ENCODE measurements around the gene SERPINF2.
"Not testable (repeated sequence)": the region's sequence is repeated elsewhere in the genome, so short reads cannot be mapped to it uniquely, and the experiment has no call there.

SERPINF2 gene

DNA sequence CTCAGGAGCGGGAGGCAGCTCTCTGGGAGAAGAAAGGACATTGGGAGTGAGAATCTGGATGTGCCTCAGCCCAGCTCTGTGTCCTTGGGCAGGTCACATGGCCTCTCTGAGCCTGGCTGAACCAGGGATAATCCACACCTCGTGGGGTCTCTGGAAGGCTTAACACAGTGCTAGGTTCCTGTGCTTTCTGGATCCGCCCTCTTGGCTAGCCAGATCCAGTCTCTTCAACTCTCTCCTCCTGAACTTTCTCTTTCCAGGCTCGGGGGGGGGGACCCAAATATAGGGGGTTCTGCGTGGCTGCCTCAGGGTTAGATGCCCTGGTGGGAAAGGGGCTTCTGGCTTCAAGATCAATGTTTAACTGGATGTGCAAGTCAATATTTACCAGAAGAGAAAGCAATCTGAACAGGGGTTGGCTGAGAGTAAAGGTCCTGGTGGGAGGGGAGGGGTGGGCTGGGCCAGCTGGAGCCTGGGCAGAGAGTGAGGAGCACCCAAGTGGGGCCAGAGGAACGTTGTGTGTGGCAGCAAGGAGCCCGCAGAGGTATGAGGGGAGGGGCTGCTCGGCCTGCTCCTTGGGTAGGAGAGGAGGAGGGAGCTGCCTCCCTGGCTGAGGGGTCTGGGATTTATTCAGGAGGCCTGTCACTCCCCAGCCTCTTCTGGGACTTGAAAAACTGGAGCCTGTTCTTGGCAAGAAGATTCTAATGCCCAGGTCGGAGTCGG lies at the start of gene SERPINF2:
Gene SERPINF2 (plus strand): TSS at position 501 of the 717 bp plus-strand sequence. CDS start 2,125 bp downstream, outside the sequence.
- no peak for DNase-seq

DNA sequence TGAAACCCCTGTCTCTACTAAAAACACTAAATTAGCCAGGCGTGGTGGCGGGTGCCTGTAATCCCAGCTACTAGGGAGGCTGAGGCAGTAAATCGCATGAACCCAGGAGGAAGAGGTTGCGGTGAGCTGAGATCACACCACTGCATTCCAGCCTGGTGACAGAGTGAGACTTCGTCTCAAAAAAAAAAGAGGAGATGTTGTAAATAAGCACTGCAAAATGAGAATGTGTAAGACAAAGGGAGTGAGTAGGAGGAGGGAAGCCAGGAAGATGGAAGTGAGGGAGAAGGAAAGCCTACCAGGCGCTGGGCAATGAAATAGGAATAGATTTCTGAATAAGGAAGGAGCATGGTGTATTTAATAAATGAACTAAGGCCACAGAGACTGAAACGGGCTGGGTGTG lies 49.3 kb upstream of the SERPINF2 start:
- no peak for DNase-seq

DNA sequence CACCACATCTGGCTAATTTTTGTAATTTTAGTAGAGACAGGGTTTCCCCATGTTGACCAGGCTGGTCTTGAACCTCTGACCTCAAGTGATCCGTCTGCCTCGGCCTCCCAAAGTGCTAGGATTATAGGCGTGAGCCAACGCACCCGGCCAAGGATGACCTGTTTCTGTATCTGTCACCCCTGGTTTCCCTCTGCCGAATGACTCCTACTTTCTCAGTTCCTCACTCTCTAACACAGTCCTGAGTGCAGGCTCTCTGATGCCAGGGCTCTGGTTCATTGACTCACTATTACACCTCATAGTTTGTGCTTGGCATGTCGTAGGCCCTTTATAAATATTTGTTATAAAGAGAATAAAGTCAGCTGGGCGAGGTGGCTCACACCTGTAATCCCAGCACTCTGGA lies 47.3 kb upstream of the SERPINF2 start:
- no peak for DNase-seq

DNA sequence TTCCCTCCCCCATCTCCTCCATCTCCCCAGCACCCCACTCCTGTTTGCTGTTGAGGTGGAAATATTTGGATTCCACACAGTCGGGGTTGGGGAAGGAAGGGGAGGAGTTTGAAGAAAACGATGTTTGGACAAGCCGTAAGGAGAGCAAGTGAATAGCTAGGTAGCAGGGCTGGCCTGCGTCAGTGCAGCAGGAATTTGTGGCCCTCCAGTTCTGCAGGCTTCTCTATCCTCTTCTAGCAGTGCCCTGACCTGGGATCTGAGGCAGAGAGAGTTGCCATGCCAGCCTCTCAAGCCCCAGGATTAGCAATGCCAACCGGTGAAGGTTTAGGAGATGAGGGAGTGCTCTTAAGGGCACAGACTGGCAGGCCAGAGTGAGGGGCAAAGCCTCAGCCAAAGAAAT lies 45.0 kb upstream of the SERPINF2 start:
- no peak for DNase-seq

DNA sequence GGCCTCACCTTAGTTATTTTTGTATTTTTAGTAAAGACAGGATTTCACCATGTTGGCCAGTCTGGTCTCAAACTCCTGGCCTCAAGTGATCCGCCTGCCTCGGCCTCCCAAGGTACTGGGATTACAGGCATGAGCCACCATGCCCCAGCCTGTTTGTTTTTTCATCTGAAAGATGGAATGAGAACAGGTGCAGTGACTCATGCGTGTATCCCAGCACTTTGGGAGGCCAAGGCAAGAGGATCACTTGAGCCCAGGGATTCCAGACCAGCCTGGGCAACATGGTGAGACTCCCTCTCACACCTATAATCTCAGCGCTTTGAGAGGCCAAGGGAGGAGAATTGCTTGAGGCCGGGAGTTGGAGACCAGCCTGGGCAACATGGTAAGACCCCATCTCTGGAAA lies 42.8 kb upstream of the SERPINF2 start:
- not testable (repeated sequence) for DNase-seq

DNA sequence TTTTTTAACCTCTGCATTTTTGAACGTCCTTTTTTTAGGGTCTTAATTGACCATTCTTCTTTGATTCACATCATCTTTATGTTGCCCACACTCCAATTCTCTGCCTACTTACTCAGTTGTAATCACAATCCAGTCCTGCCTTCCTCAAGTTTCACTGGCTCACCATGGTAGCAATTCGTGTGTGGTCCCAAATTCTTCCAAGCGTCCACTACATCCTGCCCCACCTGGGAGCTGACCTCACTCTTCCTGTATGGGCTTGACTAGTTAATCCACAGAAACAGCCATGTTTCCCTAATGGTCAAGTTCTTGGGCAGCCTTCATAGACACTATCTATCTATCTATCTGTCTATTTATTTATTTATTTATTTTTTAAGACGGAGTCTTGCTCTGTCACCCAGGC lies 39.6 kb upstream of the SERPINF2 start:
- DNase-seq = no peak

DNA sequence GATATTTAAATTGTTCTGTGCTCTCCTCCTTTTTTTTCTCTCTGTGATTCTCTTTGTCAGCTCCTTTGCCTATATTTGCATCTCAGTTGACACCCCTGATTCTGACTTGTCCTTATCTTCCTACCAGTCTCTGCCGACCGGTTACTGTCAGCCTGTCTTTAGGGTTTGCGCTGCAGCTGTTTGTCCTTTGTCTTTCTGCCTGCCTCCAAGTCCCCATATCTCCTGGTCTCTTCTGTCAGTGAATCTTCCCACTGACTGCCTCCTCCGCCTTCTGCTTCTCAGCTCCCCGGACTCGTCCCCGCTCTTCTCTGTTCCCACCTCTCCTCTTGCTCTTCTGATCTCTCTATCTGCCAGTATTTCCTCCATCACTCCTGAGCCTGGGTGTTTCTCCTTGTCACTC lies 37.7 kb upstream of the SERPINF2 start:
- DNase-seq = no peak

DNA sequence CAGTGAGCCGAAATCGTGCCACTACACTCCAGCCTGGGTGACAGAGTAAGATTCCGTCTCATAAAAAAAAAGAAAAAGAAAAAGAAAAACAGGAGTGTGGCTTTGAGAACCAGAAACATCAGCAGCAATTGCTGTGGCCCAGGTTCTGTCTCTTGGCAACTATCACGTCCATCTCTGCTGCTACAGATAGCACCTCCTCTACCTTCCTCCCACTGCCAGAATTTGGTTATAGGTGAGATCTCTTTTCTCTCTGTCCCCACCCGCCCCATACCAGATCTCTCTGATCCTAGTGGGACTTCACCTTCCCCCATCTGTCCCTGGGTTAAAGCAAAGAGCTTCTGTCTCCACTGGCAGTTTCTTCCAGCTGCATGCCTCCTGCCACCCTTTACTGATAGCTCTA lies 35.6 kb upstream of the SERPINF2 start:
- DNase-seq = no peak

DNA sequence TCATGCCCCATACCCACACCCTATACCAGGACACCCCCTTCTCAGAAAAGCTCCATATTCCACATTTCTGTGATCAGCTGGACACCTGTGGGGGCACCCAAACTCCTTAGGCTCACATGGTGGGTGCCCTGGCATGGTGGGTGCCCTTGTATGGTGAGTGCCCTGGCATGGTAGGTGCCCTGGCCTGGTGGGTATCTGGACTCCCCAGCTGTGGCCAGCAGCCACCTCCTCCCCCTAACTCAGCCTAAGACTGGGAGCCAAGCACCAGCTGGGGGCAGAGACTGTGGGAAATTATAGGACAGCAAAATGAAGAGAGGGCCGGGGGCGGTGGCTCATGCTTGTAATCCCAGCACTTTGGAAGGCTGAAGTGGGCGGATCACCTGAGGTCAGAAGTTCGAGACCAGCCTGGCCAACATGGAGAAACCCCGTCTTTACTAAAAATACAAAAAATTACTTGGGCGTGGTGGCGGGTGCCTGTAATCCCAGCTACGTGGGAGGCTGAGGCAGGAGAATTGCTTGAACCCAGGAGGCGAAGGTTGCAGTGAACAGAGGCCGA lies 33.8 kb upstream of the SERPINF2 start:
- DNase-seq = not testable (repeated sequence)

DNA sequence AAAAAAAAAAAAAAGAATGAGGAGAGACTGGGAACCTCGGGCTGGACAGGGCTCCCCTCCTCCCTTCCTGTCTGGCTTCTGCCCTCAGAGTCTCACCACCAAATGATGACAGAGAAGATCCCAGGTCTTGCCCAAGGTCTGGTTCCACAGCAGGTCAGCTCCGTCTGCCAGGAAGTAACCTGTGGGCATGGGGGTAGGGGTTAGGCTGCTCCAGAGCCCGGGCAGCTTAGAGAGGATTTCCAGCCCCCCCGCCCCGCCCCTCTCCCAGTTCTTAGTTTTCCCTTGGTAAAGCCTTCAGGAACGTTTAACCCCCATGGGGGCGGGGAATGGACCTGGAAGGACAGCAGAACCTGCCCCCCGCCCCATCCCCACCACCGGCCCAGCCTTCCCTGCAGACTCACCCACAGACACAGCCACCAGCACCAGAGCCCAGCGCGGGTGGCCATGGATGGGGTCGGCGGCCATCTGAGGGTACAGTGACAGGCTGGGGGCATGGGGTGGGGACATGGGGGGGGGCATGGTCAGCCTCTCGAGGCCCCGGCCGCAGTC lies 33.2 kb upstream of the SERPINF2 start:
- DNase-seq = no peak

DNA sequence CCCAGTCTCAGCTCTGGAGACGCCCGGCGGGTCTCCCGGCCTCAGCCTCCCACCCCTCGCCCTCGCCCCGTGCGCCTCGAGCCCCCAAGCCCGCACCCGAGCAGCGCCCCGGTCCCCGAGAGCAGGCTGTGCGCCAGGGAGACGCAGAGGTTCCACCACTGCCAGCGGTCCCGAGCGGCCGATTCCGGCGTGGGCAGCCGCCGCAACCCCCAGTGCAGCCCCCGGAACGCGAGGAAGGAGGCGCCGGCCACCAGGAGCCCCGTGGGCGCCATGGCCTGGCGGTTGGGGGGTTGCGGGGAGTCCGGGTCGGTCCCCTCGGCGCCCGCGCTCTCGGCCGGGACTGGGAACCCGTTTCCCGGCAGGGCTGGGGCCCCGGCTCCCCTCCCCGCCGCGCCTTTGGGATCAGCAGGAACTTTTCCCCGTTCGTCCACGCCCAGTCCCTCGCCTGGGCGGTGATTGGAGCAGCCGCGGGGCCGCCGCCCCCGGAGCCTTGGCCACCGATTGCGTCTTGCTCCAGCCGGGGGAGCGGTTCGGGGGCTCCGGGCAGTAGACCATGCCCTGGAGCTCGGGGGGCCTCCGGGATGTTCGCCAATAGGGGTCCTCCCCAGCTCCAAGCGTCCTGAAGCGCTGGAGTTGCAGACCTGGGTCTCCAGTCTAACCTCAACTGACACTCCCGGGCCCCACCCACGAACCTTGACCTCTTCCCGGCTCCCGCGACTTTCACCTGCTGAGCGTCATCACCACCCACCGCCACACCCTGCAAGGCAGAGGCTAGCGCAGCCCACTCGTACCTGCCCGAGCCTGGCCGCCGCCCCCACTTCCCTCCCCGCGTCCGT lies 32.5 kb upstream of the SERPINF2 start, which contains the start of gene TLCD2:
Gene TLCD2 (minus strand): TSS at position 407 of the 836 bp plus-strand sequence. CDS start 135 bp downstream, at position 272.
- peak in 9 of 58 donors; percentile 11 to 34 (median 21) for DNase-seq

DNA sequence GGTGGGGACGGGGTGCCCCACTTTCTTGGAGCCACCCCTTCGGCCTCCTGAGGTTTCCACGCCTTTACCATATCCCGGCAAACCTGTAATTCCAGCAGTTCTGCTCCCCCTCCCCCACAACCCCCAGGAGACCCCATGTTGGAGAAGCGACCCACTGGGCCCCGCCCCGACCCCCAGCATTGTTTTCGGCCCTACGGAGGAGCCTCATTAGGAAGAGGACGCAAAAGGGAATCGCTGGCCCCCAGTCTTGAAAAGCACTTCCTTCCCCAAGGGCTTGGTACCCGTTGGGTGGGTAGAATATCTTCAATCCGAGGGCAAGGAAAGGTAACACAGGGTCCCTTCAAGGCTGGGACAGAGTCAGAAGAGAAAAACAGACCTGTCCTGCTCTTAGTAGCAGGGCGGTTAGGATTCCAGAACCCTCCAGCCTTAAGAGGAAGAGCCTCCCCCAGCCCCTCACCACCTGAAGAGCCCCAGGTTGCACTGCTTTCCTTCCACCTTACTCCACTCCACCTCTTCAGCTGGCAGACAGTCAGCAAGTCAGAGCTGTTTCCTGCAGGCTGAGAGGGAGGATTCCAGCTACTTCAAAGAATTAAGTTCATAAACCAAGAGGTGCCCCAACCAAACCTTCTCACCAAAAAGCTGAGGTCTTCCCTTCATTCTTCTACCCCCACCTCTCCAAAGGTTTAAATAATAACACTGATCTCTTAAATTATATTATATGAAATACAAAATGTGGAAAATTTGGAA lies 31.7 kb upstream of the SERPINF2 start:
- DNase-seq = no peak

DNA sequence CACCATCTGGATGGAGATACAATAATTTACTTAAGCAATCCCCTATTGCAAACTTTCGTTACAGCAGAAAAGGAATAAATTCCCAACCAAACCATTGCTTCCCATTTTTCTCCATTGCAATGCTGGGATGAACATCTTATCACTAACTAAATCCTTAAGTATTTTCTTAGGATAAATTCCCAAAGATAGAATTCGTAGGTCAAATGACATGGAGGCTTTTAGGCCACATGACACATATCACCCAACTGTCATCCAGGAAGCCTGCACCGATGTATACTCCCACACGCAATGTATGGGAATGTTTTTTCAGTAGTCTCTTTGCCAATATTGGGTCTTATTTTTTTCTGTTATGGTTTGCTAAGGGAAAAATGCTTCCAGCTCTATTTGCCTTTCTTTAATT lies 30.9 kb upstream of the SERPINF2 start:
- DNase-seq = no peak

DNA sequence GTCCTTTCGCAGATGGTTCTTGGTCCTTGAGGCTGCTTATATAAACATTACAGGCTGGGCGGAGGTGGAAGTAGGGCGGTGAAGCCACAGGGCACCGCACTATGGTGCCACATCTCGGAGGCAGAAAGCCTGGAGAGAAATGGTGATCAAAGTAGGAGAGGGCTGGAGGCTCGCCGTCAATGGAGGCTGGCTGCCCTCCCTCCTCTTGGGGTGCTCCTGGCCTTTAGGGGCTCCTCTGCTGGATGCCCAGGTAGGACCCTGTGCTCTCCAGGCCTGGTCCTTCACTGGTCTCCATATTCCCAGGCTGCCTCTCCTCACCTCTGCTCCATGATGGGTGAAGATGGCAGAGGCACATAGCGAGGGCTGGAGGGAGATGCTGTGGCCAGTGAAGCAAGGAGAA lies 30.4 kb upstream of the SERPINF2 start:
- no peak for DNase-seq

DNA sequence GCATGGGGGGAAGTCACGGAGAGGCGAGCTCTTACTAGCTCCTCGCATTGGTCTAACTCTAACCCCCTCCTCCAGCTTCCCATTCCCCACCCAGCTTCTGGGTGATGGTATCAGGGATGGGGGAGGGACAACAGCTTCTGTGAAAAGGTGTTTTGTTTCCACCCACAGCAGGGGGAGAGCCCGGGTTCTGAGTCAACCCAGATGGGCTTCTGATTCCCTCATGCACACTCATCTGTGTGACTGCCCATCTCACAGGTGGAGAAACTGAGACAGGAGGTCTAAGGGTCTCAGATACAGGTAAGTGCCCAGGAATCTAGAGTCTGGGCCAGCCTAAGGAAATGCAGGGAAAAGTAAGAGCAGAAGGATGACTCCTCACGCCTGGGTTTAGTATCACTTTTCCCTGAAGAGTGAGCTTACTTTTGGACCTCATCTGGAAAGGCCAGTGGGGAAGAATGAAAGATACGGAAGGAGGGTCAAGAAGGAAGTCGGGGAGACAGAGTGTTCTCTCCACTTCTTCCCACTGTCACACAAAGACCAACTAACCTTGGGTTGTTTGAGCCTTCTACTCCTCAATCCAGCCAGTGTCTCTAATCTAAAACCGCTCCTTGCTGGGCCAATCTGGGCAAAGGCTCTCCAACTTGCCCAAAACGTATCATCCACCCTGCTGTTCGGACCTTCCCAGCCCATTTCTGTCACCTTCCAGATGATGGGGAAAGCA lies 29.4 kb upstream of the SERPINF2 start:
- no peak for DNase-seq

DNA sequence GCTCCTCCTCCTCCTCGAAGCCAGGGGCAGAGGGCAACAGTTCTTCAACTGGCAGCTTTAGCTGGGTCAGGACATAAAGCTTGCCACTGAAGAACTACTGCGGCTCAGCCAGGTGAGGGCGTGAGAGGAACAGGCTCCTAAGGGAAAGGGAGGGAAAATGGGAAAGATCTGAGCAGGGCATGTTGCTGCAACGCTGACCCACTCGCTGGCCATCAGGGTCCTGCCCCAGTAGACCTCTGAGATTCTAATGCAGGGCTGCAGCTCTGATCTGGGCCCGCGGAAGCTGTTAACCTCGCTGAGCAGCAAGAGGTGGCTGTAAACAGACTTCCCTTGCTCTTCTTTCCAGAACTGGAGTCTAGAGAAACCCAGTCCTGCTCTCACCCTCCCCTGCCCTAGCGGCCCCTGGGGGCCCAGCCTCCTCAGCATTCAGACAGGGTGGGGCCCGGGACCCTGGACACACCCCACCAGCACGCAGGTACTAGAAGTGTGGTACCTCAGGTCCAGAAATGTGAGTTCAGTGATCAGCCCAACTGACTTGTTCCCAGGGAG lies 28.7 kb upstream of the SERPINF2 start:
- DNase-seq = no peak

DNA sequence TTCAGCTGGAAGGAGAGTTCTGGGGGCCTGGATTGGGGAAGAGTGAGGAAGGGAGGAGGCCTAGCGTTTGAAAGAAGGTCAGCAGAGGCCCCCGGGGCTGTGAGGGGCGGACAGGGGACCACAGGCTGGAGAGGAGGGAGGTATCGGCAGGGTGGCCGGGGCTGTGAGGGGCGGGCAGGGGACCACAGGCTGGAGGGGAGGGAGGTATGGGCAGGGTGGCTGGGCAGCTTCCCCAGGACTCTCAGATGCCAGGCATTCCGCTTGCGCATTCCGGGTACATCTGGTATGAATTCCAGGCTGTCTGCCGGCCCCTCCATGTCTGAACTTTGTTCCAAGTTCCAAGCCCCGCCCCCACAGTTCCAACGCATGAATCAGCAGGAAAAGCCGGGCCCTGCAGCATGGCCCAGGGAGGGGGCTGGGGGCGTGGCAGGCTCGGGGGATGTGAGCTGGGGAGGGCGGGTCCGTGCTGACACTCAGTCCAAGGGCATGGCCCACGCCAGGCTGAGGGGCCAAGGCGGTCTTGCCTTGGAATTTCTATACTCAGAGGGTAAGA lies 28.2 kb upstream of the SERPINF2 start:
- peak in 54 of 58 donors; percentile 14 to 86 (median 68) for DNase-seq

DNA sequence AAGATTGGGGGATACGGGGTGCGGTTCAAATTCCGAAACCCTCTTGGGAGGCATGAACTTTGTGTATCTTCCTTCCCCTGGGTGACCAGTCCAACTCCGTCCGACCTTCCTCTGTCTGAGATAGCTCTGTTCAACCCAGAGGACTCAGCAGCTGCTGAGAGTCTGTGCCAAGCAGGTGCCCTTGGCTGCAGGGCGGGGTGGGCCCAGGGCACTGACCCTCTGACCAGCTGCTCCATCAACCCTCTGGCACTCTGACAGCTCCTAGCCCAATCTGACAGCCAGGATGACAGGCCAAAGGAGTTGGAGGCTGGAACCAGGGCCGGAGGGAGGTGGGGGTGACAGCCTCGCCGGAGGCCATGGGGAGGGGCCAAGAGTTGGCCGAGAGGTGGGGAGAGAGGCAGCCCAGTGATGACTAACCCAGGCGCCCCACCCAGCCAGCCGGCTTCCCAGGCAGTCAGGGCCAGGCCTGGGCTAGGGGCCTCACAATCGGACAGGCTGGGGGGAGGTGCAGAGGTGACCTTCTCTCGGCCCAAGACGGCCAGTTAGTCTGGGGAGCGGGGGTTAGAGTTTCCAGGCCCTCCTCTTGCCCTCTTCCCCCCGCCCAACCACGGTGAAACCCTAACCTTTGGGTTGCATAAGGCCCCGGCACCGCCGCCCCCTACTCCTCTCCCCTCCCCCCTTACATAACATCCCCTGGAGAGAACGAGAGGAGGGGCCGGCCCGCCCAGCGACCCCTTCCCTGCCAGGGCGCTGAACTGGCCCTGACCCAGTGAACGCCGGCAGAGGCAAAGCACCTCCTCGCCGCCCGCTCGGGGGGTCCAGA lies 27.5 kb upstream of the SERPINF2 start:
- peak in 25 of 58 donors; percentile 29 to 80 (median 47) for DNase-seq

DNA sequence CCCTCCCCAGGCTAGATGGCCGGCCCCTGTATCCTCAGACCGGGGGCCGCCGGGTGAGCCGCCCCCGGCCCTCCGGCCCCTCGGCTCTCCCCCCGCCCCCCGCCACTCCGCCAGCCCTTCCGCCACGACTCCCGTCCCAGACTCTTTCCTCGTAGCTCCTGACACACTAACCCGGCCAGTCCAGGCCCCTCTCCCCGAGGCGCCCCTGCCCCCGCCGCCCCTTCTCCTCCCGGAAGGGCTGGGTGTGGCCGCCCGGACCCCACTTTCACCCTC lies 26.9 kb upstream of the SERPINF2 start:
- no peak for DNase-seq
